ENCODE data around the gene ACSL3. TPM values are rescaled to one million over a fixed set of nuclear protein-coding genes. Genes with fewer than 3 reads are reported as not detected.
"Not testable (repeated sequence)": the region's sequence is repeated elsewhere in the genome, so short reads cannot be mapped to it uniquely, and the experiment has no call there.

ACSL3 gene
- polyA plus RNA-seq, 1 experiment: 88.9 TPM

- ChIA-PET CTCF (interaction anchor here (0.6 to 6.5 kb wide), 8 partner anchors 11 to 815 kb away, joined by 3 to 49 read pairs (median 7); no protein-coding TSS in a partner anchor), POLR2A (no interaction called here)
- H3K27me3 ChIP-seq (ENCODE audit: control insufficient read depth, insufficient read depth, low read length): no peaks in the 10 kb centered on the region
- H3K4me3 ChIP-seq (ENCODE audit: low read depth, low read length): no peak overlapping the region
- H3K9me3 ChIP-seq (ENCODE audit: control insufficient read depth, insufficient read depth, low read length): peaks cover 7% of the 10 kb centered on the region; the same call in 1 of the 2 replicates
- DNase-seq (ENCODE audit: low read depth, low spot score): no peak
- no peak for TF ChIP-seq CTCF (IDR thresholded peaks at IDR 0.05; ENCODE audit: low read depth, low read length)
- no peak overlapping the region for H3K27ac ChIP-seq (ENCODE audit: low read depth, low read length)
These were observed 122.1 kb downstream of the ACSL3 start for GRCh38 chr2:222982909-222983265.

GRCh38 chr2:222984908-222985307, 124.1 kb downstream of the ACSL3 start:
- peaks cover 7% of the 10 kb centered on the region; the same call in 1 of the 2 replicates for H3K9me3 ChIP-seq (ENCODE audit: control insufficient read depth, insufficient read depth, low read length)
- ChIA-PET CTCF (interaction anchor here (3.9 to 6.5 kb wide), 2 partner anchors 9 to 13 kb away, joined by 21 to 49 read pairs; no protein-coding TSS in a partner anchor), POLR2A (no interaction called here)
- TF ChIP-seq CTCF (IDR thresholded peaks at IDR 0.05; ENCODE audit: low read depth, low read length): no peak
- no peak for DNase-seq (ENCODE audit: low read depth, low spot score)
- H3K4me3 ChIP-seq (ENCODE audit: low read depth, low read length): no peak overlapping the region
- H3K27ac ChIP-seq (ENCODE audit: low read depth, low read length): no peak overlapping the region
- no peaks in the 10 kb centered on the region for H3K27me3 ChIP-seq (ENCODE audit: control insufficient read depth, insufficient read depth, low read length)

GRCh38 chr2:222989431-222989830, 128.6 kb downstream of the ACSL3 start:
- Histone ChIP-seq H3K4me3 (ENCODE audit: low read depth, low read length) (no peak overlapping the region), H3K9me3 (ENCODE audit: control insufficient read depth, insufficient read depth, low read length) (peaks cover 7% of the 10 kb centered on the region; the same call in 1 of the 2 replicates), H3K27ac (ENCODE audit: low read depth, low read length) (no peak overlapping the region), H3K27me3 (ENCODE audit: control insufficient read depth, insufficient read depth, low read length) (no peaks in the 10 kb centered on the region)
- POLR2A ChIA-PET: no interaction called here
- TF ChIP-seq CTCF (IDR thresholded peaks at IDR 0.05; ENCODE audit: low read depth, low read length): no peak
- CTCF ChIA-PET: interaction anchor here (2.1 kb wide), 1 partner anchor 17 kb away, joined by 6 read pairs; no protein-coding TSS in a partner anchor
- no peak for DNase-seq (ENCODE audit: low read depth, low spot score)

GRCh38 chr2:222990206-222990605, 129.4 kb downstream of the ACSL3 start:
- POLR2A ChIA-PET; H3K27ac ChIP-seq (ENCODE audit: low read depth, low read length); H3K4me3 ChIP-seq (ENCODE audit: low read depth, low read length); DNase-seq (ENCODE audit: low read depth, low spot score); H3K27me3 ChIP-seq (ENCODE audit: control insufficient read depth, insufficient read depth, low read length); H3K9me3 ChIP-seq (ENCODE audit: control insufficient read depth, insufficient read depth, low read length): not testable (repeated sequence)
- CTCF ChIA-PET: interaction anchor here (1.0 to 2.1 kb wide), 2 partner anchors 18 to 19 kb away, joined by 3 to 6 read pairs; no protein-coding TSS in a partner anchor

GRCh38 chr2:222992137-222992536, 131.3 kb downstream of the ACSL3 start:
- DNase-seq (ENCODE audit: low read depth, low spot score): no peak
- no peaks in the 10 kb centered on the region for H3K27me3 ChIP-seq (ENCODE audit: control insufficient read depth, insufficient read depth, low read length)
- no peaks in the 10 kb centered on the region for H3K9me3 ChIP-seq (ENCODE audit: control insufficient read depth, insufficient read depth, low read length)
- no peak overlapping the region for H3K27ac ChIP-seq (ENCODE audit: low read depth, low read length)
- TF ChIP-seq CTCF (IDR thresholded peaks at IDR 0.05; ENCODE audit: low read depth, low read length): no peak
- ChIA-PET POLR2A (no interaction called here), CTCF (interaction anchor here (0.7 to 2.9 kb wide), 4 partner anchors 9 to 77 kb away, joined by 3 to 21 read pairs (median 4); no protein-coding TSS in a partner anchor)
- H3K4me3 ChIP-seq (ENCODE audit: low read depth, low read length): no peak overlapping the region

Other genes starting within 250 kb of the ACSL3 start
- gene FARSB, start 204.9 kb upstream of the ACSL3 start, polyA plus RNA-seq (2011; rRNA removed): 26.8 and 32.6 TPM in 2 replicates
- gene MOGAT1, start 189.4 kb upstream of the ACSL3 start, polyA plus RNA-seq (2011; rRNA removed): not detected in 2 replicates
- gene KCNE4, start 191.2 kb downstream of the ACSL3 start, polyA plus RNA-seq (2011; rRNA removed): 10.6 and 12.5 TPM in 2 replicates

Data from AG04450 (cell line).